BLaER1 (cell line): ENCODE measurements around the gene FUT2.
"Not testable (repeated sequence)": the region's sequence is repeated elsewhere in the genome, so short reads cannot be mapped to it uniquely, and the experiment has no call there.

Experiments used
- H3K27ac ChIP-seq: shearing (Covaris generic); formaldehyde crosslinking; 2 replicates; pipeline ENCODE4 v1.8.1; 2022
- H3K27me3 ChIP-seq: shearing (Covaris generic); formaldehyde crosslinking; 2 replicates; pipeline ENCODE4 v1.8.1; 2022
- H3K36me3 ChIP-seq: shearing (Covaris generic); formaldehyde crosslinking; 2 replicates; pipeline ENCODE4 v1.8.1; 2022
- H3K4me1 ChIP-seq: shearing (Covaris generic); formaldehyde crosslinking; 2 replicates; pipeline ENCODE4 v1.8.1; 2022
- H3K4me2 ChIP-seq: shearing (Covaris generic); formaldehyde crosslinking; 2 replicates; pipeline ENCODE4 v1.8.1; 2022
- H3K4me3 ChIP-seq: shearing (Covaris generic); formaldehyde crosslinking; 2 replicates; pipeline ENCODE4 v1.8.1; 2022
- H3K9ac ChIP-seq: shearing (Covaris generic); formaldehyde crosslinking; 2 replicates; pipeline ENCODE4 v1.8.1; 2022
- H3K9me3 ChIP-seq: shearing (Covaris generic); formaldehyde crosslinking; 2 replicates; pipeline ENCODE4 v1.8.1; 2022
- H4K20me1 ChIP-seq: shearing (Covaris generic); formaldehyde crosslinking; 2 replicates; pipeline ENCODE4 v1.8.1; 2022
- Cebpa-rat ChIP-seq: shearing (Covaris generic); IDR thresholded peaks from 2 replicates; pipeline ENCODE4 v1.8.1; 2022

FUT2 gene

GRCh38 chr19:48680436-48681126 is 15.2 kb upstream of the FUT2 start:
- Histone ChIP-seq H3K4me1 (peaks cover 81% of the 10 kb centered on the region), H3K36me3 (no peaks in the 10 kb centered on the region), H3K4me2 (peak overlapping the region; percentile 92), H3K27ac (peak overlapping the region; percentile 82), H4K20me1 (no peaks in the 10 kb centered on the region), H3K27me3 (no peaks in the 10 kb centered on the region), H3K4me3 (peak overlapping the region; percentile 41; the same call in 1 of the 2 replicates), H3K9ac (peak overlapping the region; percentile 17; the same call in 1 of the 2 replicates), H3K9me3 (no peaks in the 10 kb centered on the region)
- TF ChIP-seq Cebpa-rat: no peak

- peak overlapping the region; percentile 92 for H3K4me2 ChIP-seq
Measured at GRCh38 chr19:48681127-48681470, 14.7 kb upstream of the FUT2 start.

GRCh38 chr19:48683349-48683748 is 12.4 kb upstream of the FUT2 start:
- peak overlapping the region; percentile 28; the same call in 1 of the 2 replicates for H3K4me3 ChIP-seq
- no peak overlapping the region for H3K27ac ChIP-seq
- peaks cover 97% of the 10 kb centered on the region for H3K4me1 ChIP-seq
- no peaks in the 10 kb centered on the region for H3K36me3 ChIP-seq
- H3K27me3 ChIP-seq: no peaks in the 10 kb centered on the region
- H3K4me2 ChIP-seq: peak overlapping the region; percentile 92
- H3K9me3 ChIP-seq: no peaks in the 10 kb centered on the region
- H4K20me1 ChIP-seq: no peaks in the 10 kb centered on the region
- TF ChIP-seq Cebpa-rat: no peak
- no peak overlapping the region for H3K9ac ChIP-seq

More at GRCh38 chr19:48681127-48681470, 14.7 kb upstream of the FUT2 start:
- Histone ChIP-seq H3K4me1 (peaks cover 82% of the 10 kb centered on the region), H3K4me3 (0 out of 2 replicates have a peak overlapping the region, but pooled peaks have one; percentile 41), H4K20me1 (no peaks in the 10 kb centered on the region), H3K27me3 (no peaks in the 10 kb centered on the region), H3K36me3 (no peaks in the 10 kb centered on the region), H3K9ac (peak overlapping the region; percentile 17; the same call in 1 of the 2 replicates), H3K9me3 (no peaks in the 10 kb centered on the region), H3K27ac (peak overlapping the region; percentile 82)
- TF ChIP-seq Cebpa-rat: no peak

GRCh38 chr19:48685583-48685982 is 10.2 kb upstream of the FUT2 start:
- Histone ChIP-seq H3K9me3 (no peaks in the 10 kb centered on the region), H3K9ac (no peak overlapping the region), H3K36me3 (no peaks in the 10 kb centered on the region), H3K27me3 (no peaks in the 10 kb centered on the region), H3K27ac (no peak overlapping the region), H3K4me2 (peak overlapping the region; percentile 44), H3K4me3 (no peak overlapping the region), H3K4me1 (peaks cover 97% of the 10 kb centered on the region), H4K20me1 (no peaks in the 10 kb centered on the region)
- TF ChIP-seq Cebpa-rat: no peak

GRCh38 chr19:48686088-48686487 is 9.7 kb upstream of the FUT2 start:
- H3K27me3 ChIP-seq: no peaks in the 10 kb centered on the region
- H3K27ac ChIP-seq: no peak overlapping the region
- H4K20me1 ChIP-seq: no peaks in the 10 kb centered on the region
- TF ChIP-seq Cebpa-rat: no peak
- no peak overlapping the region for H3K9ac ChIP-seq
- H3K4me3 ChIP-seq: no peak overlapping the region
- H3K4me2 ChIP-seq: peak overlapping the region; percentile 44; the same call in 1 of the 2 replicates
- no peaks in the 10 kb centered on the region for H3K36me3 ChIP-seq
- H3K4me1 ChIP-seq: peaks cover 97% of the 10 kb centered on the region
- no peaks in the 10 kb centered on the region for H3K9me3 ChIP-seq

- H3K27me3 ChIP-seq, H3K9ac ChIP-seq, H3K36me3 ChIP-seq, H3K27ac ChIP-seq, H3K4me3 ChIP-seq, H4K20me1 ChIP-seq, H3K9me3 ChIP-seq: not testable (repeated sequence)
- Histone ChIP-seq H3K4me2 (peak overlapping the region; percentile 39), H3K4me1 (peaks cover 97% of the 10 kb centered on the region)
Measured at GRCh38 chr19:48686637-48687036, 9.1 kb upstream of the FUT2 start.

GRCh38 chr19:48687776-48688175 is 8.0 kb upstream of the FUT2 start:
- Histone ChIP-seq H3K9ac (no peak overlapping the region), H3K4me2 (peak overlapping the region; percentile 39; the same call in 1 of the 2 replicates), H3K4me3 (no peak overlapping the region), H3K36me3 (no peaks in the 10 kb centered on the region), H3K9me3 (no peaks in the 10 kb centered on the region), H3K27me3 (no peaks in the 10 kb centered on the region), H3K4me1 (peaks cover 86% of the 10 kb centered on the region), H4K20me1 (no peaks in the 10 kb centered on the region), H3K27ac (no peak overlapping the region)
- TF ChIP-seq Cebpa-rat: no peak

GRCh38 chr19:48689449-48689848 is 6.3 kb upstream of the FUT2 start:
- H3K9me3 ChIP-seq: no peaks in the 10 kb centered on the region
- peaks cover 72% of the 10 kb centered on the region for H3K4me1 ChIP-seq
- 0 out of 2 replicates have a peak overlapping the region, but pooled peaks have one; percentile 6 for H3K9ac ChIP-seq
- H4K20me1 ChIP-seq: no peaks in the 10 kb centered on the region
- no peaks in the 10 kb centered on the region for H3K36me3 ChIP-seq
- H3K4me2 ChIP-seq: peak overlapping the region; percentile 59
- peak overlapping the region; percentile 33 for H3K27ac ChIP-seq
- no peaks in the 10 kb centered on the region for H3K27me3 ChIP-seq
- no peak overlapping the region for H3K4me3 ChIP-seq
- TF ChIP-seq Cebpa-rat: no peak

- not testable (repeated sequence) for H3K27me3 ChIP-seq, H4K20me1 ChIP-seq, H3K9ac ChIP-seq, H3K36me3 ChIP-seq, H3K4me3 ChIP-seq, H3K9me3 ChIP-seq, H3K4me2 ChIP-seq, H3K27ac ChIP-seq
- peaks cover 70% of the 10 kb centered on the region for H3K4me1 ChIP-seq
- TF ChIP-seq Cebpa-rat: peak; percentile 69; the same call in 1 of the 2 replicates
Measured at GRCh38 chr19:48693629-48694028, 2.1 kb upstream of the FUT2 start.

- Histone ChIP-seq H4K20me1 (no peaks in the 10 kb centered on the region), H3K4me3 (peak overlapping the region; percentile 62), H3K4me1 (peaks cover 43% of the 10 kb centered on the region), H3K9me3 (no peaks in the 10 kb centered on the region), H3K27me3 (no peaks in the 10 kb centered on the region), H3K9ac (peak overlapping the region; percentile 73), H3K27ac (peak overlapping the region; percentile 89), H3K36me3 (peaks cover 9% of the 10 kb centered on the region; the same call in 1 of the 2 replicates), H3K4me2 (peak overlapping the region; percentile 88)
- no peak for TF ChIP-seq Cebpa-rat
Measured at GRCh38 chr19:48696353-48697010, 711 bp downstream of the FUT2 start.
